ENCODE data around the gene BTF3L4.

DNA sequence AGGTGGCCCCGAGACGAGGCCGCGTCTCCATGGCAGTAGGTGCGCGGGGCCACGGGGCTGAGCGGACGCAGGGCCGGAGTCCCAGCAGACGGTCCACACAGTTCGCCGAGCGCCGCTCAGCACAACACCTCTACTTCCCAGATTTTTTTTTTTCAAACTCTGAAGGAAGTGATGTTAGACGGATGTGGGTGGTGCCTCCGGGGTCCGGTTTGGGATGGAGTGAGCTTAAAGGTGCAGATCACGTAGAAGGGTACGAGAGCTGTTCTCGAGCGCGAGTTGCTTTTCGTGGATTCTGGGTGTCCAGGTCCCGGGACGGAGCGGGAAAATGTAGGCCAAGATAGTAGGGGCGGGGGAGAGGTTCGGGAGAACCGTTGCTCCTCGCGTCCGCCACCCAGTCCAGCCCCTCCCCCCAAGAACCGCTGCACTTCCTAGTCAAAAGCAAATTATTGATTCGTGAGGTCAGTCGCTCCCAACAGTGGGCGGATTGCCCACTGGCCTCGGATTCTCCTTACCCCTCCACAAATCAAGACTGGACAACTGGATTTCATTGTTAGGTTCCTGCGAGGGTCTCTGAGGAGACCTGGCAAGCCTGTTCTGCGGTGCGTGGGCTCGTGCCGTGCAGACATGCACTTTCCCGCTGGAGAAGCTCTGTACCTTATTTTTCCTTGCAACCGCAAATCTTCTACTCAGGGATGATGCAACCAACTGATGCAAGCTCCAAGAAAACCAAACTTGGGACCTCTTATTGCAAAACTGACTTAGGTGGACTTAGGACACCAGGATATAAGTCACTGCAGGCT lies 829 bp upstream of the BTF3L4 start, which contains the start of gene TXNDC12:
- TF ChIP-seq FOXA1 (IDR thresholded peaks at IDR 0.05) (no peak), FOXK2 (IDR thresholded peaks at IDR 0.05) (no peak), BHLHE40 (IDR thresholded peaks at IDR 0.05; ENCODE audit: borderline replicate concordance) (no peak)

All from HEK293T (cell line).